Measurements from ENCODE around the gene TMEM247. TPM values are rescaled to one million over a fixed set of nuclear protein-coding genes. Genes with fewer than 3 reads are reported as not detected.

Gene TMEM247
- total RNA-seq, 2 donors from 2014 or later, result not detected

GRCh38 chr2:46502291-46502885 is 23.0 kb downstream of the TMEM247 start:
- H3K9me3 Mint-ChIP-seq, result no peaks in the 10 kb centered on the region
- H3K27me3 Mint-ChIP-seq, result no peaks in the 10 kb centered on the region
- no peak overlapping the region for H3K4me3 Mint-ChIP-seq
- no peak for ATAC-seq
- no peaks in the 10 kb centered on the region for H3K36me3 Mint-ChIP-seq
- no peak overlapping the region for H3K27ac Mint-ChIP-seq
- no peak for DNase-seq (ENCODE audit: low spot score)
- H3K4me1 Mint-ChIP-seq (ENCODE audit: low read depth in 2 of 2), result peaks cover 22 to 28% of the 10 kb centered on the region in 2 donors

- H3K4me1 Mint-ChIP-seq (ENCODE audit: low read depth in 2 of 2), result peaks cover 23 to 26% of the 10 kb centered on the region in 2 donors
- ATAC-seq (no peak), DNase-seq (ENCODE audit: low spot score) (no peak)
- H3K27me3 Mint-ChIP-seq, result no peaks in the 10 kb centered on the region
- peak overlapping the region in 1 of 2 donors; percentile 7 for H3K27ac Mint-ChIP-seq
- no peaks in the 10 kb centered on the region for H3K9me3 Mint-ChIP-seq
- no peak overlapping the region for H3K4me3 Mint-ChIP-seq
- no peaks in the 10 kb centered on the region for H3K36me3 Mint-ChIP-seq
These were observed 24.3 kb downstream of the TMEM247 start for GRCh38 chr2:46503686-46504085.

- Mint-ChIP-seq H3K27ac (peak overlapping the region in 1 of 2 donors; percentile 7), H3K27me3 (no peaks in the 10 kb centered on the region), H3K9me3 (no peaks in the 10 kb centered on the region), H3K4me1 (ENCODE audit: low read depth in 2 of 2) (peaks cover 22 to 29% of the 10 kb centered on the region in 2 donors), H3K4me3 (no peak overlapping the region), H3K36me3 (no peaks in the 10 kb centered on the region)
- no peak for ATAC-seq
- DNase-seq (ENCODE audit: low spot score), result no peak
These were observed 24.9 kb downstream of the TMEM247 start for GRCh38 chr2:46504221-46504620.

- DNase-seq (ENCODE audit: low spot score) (no peak), ATAC-seq (no peak)
- Mint-ChIP-seq H3K4me1 (ENCODE audit: low read depth in 2 of 2) (peaks cover 20 to 24% of the 10 kb centered on the region in 2 donors), H3K36me3 (no peaks in the 10 kb centered on the region), H3K27me3 (no peaks in the 10 kb centered on the region), H3K27ac (no peak overlapping the region), H3K9me3 (no peaks in the 10 kb centered on the region), H3K4me3 (no peak overlapping the region)
These were observed 25.5 kb downstream of the TMEM247 start for GRCh38 chr2:46504685-46505471.

GRCh38 chr2:46505472-46505783 is 26.1 kb downstream of the TMEM247 start:
- DNase-seq (ENCODE audit: low spot score) (no peak), ATAC-seq (no peak)
- peaks cover 15 to 19% of the 10 kb centered on the region in 2 donors for H3K4me1 Mint-ChIP-seq (ENCODE audit: low read depth in 2 of 2)
- no peaks in the 10 kb centered on the region for H3K36me3 Mint-ChIP-seq
- H3K27ac Mint-ChIP-seq, result no peak overlapping the region
- no peaks in the 10 kb centered on the region for H3K27me3 Mint-ChIP-seq
- H3K4me3 Mint-ChIP-seq, result no peak overlapping the region
- H3K9me3 Mint-ChIP-seq, result no peaks in the 10 kb centered on the region

GRCh38 chr2:46506131-46506706 is 26.9 kb downstream of the TMEM247 start:
- Mint-ChIP-seq H3K27me3 (no peaks in the 10 kb centered on the region), H3K4me3 (no peak overlapping the region), H3K27ac (peak overlapping the region in 1 of 2 donors; percentile 67), H3K9me3 (no peaks in the 10 kb centered on the region), H3K36me3 (no peaks in the 10 kb centered on the region), H3K4me1 (ENCODE audit: low read depth in 2 of 2) (peaks cover 14 to 17% of the 10 kb centered on the region in 2 donors)
- ATAC-seq (peak; percentile 21 to 38), DNase-seq (ENCODE audit: low spot score) (no peak)

DNA sequence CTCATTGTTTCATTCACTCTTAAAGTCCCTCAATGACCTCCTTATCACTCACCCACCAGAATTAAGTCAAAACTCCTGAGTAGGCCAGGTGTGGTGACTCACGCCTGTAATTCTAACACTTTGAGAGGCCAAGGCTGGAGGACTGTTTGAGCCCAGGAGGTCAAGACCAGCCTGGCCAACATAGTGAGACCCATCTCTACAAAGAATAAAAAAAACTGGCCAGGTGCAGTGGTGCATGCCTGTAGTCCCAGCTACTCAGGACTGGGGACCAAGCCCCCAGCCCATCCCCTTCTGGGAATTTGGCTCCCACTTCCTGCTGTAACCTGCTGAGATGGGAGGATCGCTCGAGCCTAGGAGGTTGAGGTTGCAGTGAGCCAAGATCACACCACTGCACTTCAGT is 28.9 kb downstream of the TMEM247 start:
- H3K4me3 Mint-ChIP-seq, result no peak overlapping the region
- H3K36me3 Mint-ChIP-seq, result no peaks in the 10 kb centered on the region

GRCh38 chr2:46508759-46509158 is 29.4 kb downstream of the TMEM247 start:
- ATAC-seq (no peak), DNase-seq (ENCODE audit: low spot score) (no peak)
- Mint-ChIP-seq H3K36me3 (no peaks in the 10 kb centered on the region), H3K4me3 (no peak overlapping the region), H3K4me1 (ENCODE audit: low read depth in 2 of 2) (peaks cover 14 to 16% of the 10 kb centered on the region in 2 donors), H3K27ac (no peak overlapping the region), H3K27me3 (no peaks in the 10 kb centered on the region), H3K9me3 (no peaks in the 10 kb centered on the region)

More for the DNA sequence above, 28.9 kb downstream of the TMEM247 start:
- H3K9me3 Mint-ChIP-seq, result no peaks in the 10 kb centered on the region
- no peak for ATAC-seq
- H3K27ac Mint-ChIP-seq, result no peak overlapping the region
- peaks cover 14 to 16% of the 10 kb centered on the region in 2 donors for H3K4me1 Mint-ChIP-seq (ENCODE audit: low read depth in 2 of 2)
- no peak for DNase-seq (ENCODE audit: low spot score)
- H3K27me3 Mint-ChIP-seq, result no peaks in the 10 kb centered on the region

GRCh38 chr2:46509804-46510203 is 30.4 kb downstream of the TMEM247 start:
- Mint-ChIP-seq H3K27me3 (no peaks in the 10 kb centered on the region), H3K4me3 (no peak overlapping the region), H3K36me3 (peaks cover 7% of the 10 kb centered on the region), H3K27ac (no peak overlapping the region), H3K9me3 (peaks cover 6% of the 10 kb centered on the region), H3K4me1 (ENCODE audit: low read depth in 2 of 2) (peaks cover 14 to 16% of the 10 kb centered on the region in 2 donors)
- DNase-seq (ENCODE audit: low spot score), result no peak
- ATAC-seq, result no peak

GRCh38 chr2:46510598-46511177 is 31.3 kb downstream of the TMEM247 start:
- ATAC-seq, result peak in 1 of 2 donors; percentile 41
- no peak overlapping the region for H3K27ac Mint-ChIP-seq
- peaks cover 11% of the 10 kb centered on the region for H3K9me3 Mint-ChIP-seq
- H3K27me3 Mint-ChIP-seq, result no peaks in the 10 kb centered on the region
- no peak for DNase-seq (ENCODE audit: low spot score)
- H3K36me3 Mint-ChIP-seq, result peaks cover 16% of the 10 kb centered on the region
- H3K4me3 Mint-ChIP-seq, result no peak overlapping the region
- peaks cover 12 to 13% of the 10 kb centered on the region in 2 donors for H3K4me1 Mint-ChIP-seq (ENCODE audit: low read depth in 2 of 2)

- Mint-ChIP-seq H3K27me3 (no peaks in the 10 kb centered on the region), H3K9me3 (peaks cover 14% of the 10 kb centered on the region), H3K4me3 (no peak overlapping the region), H3K36me3 (peaks cover 27% of the 10 kb centered on the region), H3K4me1 (ENCODE audit: low read depth in 2 of 2) (peaks cover 3 to 4% of the 10 kb centered on the region in 2 donors), H3K27ac (no peak overlapping the region)
- ATAC-seq (no peak), DNase-seq (ENCODE audit: low spot score) (no peak)
These were observed 32.8 kb downstream of the TMEM247 start for GRCh38 chr2:46512185-46512584.

- Mint-ChIP-seq H3K27me3 (no peaks in the 10 kb centered on the region), H3K27ac (no peak overlapping the region)
These were observed 35.4 kb downstream of the TMEM247 start for GRCh38 chr2:46514738-46515137.

GRCh38 chr2:46517485-46517884 is 38.1 kb downstream of the TMEM247 start:
- H3K9me3 Mint-ChIP-seq, result peaks cover 14% of the 10 kb centered on the region
- peaks cover 4 to 8% of the 10 kb centered on the region in 2 donors for H3K4me1 Mint-ChIP-seq (ENCODE audit: low read depth in 2 of 2)
- ATAC-seq, result no peak
- no peaks in the 10 kb centered on the region for H3K27me3 Mint-ChIP-seq
- DNase-seq (ENCODE audit: low spot score), result no peak
- no peak overlapping the region for H3K27ac Mint-ChIP-seq
- H3K36me3 Mint-ChIP-seq, result peaks cover 27% of the 10 kb centered on the region
- H3K4me3 Mint-ChIP-seq, result no peak overlapping the region

More at GRCh38 chr2:46514738-46515137, 35.4 kb downstream of the TMEM247 start:
- Mint-ChIP-seq H3K36me3 (peaks cover 27% of the 10 kb centered on the region), H3K4me1 (ENCODE audit: low read depth in 2 of 2) (no peaks in the 10 kb centered on the region), H3K9me3 (peaks cover 14% of the 10 kb centered on the region), H3K4me3 (no peak overlapping the region)
- DNase-seq (ENCODE audit: low spot score) (no peak), ATAC-seq (no peak)

GRCh38 chr2:46518861-46519260 is 39.5 kb downstream of the TMEM247 start:
- DNase-seq (ENCODE audit: low spot score) (no peak), ATAC-seq (no peak)
- Mint-ChIP-seq H3K27me3 (no peaks in the 10 kb centered on the region), H3K9me3 (peaks cover 14% of the 10 kb centered on the region), H3K4me3 (no peak overlapping the region), H3K36me3 (peaks cover 27% of the 10 kb centered on the region), H3K27ac (no peak overlapping the region), H3K4me1 (ENCODE audit: low read depth in 2 of 2) (peaks cover 4 to 9% of the 10 kb centered on the region in 2 donors)

All from natural killer cell treated with Interleukin-12 subunit alpha and Interleukin-12 subunit beta and Interleukin-15 and Interleukin-18, amount 100 ng/mL, for 72 hours (primary cell).